Raji (cell line): ENCODE data around the gene RAMP1.

ENCODE experiments used
- POLR2A ChIP-seq: IDR thresholded peaks from 2 replicates; pipeline ENCODE4 v1.6.1; 2011; ENCODE audit warnings: low read depth, low read length, control low read depth; ENCODE audit not compliant: insufficient read depth

RAMP1 gene

GRCh38 chr2:237912271-237913192, 53.1 kb downstream of the RAMP1 start:
- no peak for TF ChIP-seq POLR2A

GRCh38 chr2:237913193-237913917, 53.9 kb downstream of the RAMP1 start:
- TF ChIP-seq POLR2A = no peak

- no peak for TF ChIP-seq POLR2A
These were observed 56.2 kb downstream of the RAMP1 start for GRCh38 chr2:237915576-237915975.

GRCh38 chr2:237916296-237916695, 56.9 kb downstream of the RAMP1 start:
- TF ChIP-seq POLR2A = no peak

- TF ChIP-seq POLR2A = no peak
These were observed 58.4 kb downstream of the RAMP1 start for GRCh38 chr2:237917696-237918374.

GRCh38 chr2:237919593-237919992, 60.2 kb downstream of the RAMP1 start:
- no peak for TF ChIP-seq POLR2A

GRCh38 chr2:237920673-237921072, 61.2 kb downstream of the RAMP1 start:
- no peak for TF ChIP-seq POLR2A

GRCh38 chr2:237921967-237922492, 62.6 kb downstream of the RAMP1 start:
- TF ChIP-seq POLR2A = no peak

GRCh38 chr2:237922641-237923361, 63.4 kb downstream of the RAMP1 start:
- TF ChIP-seq POLR2A = no peak

GRCh38 chr2:237923481-237924163, 64.2 kb downstream of the RAMP1 start:
- no peak for TF ChIP-seq POLR2A

- no peak for TF ChIP-seq POLR2A
These were observed 64.7 kb downstream of the RAMP1 start for GRCh38 chr2:237924164-237924534.

GRCh38 chr2:237927135-237927534, 67.7 kb downstream of the RAMP1 start:
- no peak for TF ChIP-seq POLR2A

- no peak for TF ChIP-seq POLR2A
These were observed 68.6 kb downstream of the RAMP1 start for GRCh38 chr2:237927986-237928385.

GRCh38 chr2:237929979-237930378, 70.6 kb downstream of the RAMP1 start:
- TF ChIP-seq POLR2A = no peak

- TF ChIP-seq POLR2A = no peak
These were observed 71.8 kb downstream of the RAMP1 start for GRCh38 chr2:237931205-237931721.

GRCh38 chr2:237932731-237933131, 73.3 kb downstream of the RAMP1 start:
- no peak for TF ChIP-seq POLR2A
